HG02678 (cell line): ENCODE results near the gene SSC4D.
"Not testable (repeated sequence)": the region's sequence is repeated elsewhere in the genome, so short reads cannot be mapped to it uniquely, and the experiment has no call there.

Source experiments
- ATAC-seq: cut with Tn5 transposase; IDR thresholded peaks from one replicate; pipeline ENCODE4 v1.9.1; 2021; ENCODE audit warnings: mild to moderate bottlenecking, moderate library complexity; ENCODE audit not compliant: unreplicated experiment

SSC4D gene

GRCh38 chr7:76423666-76424412 is 14.3 kb upstream of the SSC4D start:
- no peak for ATAC-seq

DNA sequence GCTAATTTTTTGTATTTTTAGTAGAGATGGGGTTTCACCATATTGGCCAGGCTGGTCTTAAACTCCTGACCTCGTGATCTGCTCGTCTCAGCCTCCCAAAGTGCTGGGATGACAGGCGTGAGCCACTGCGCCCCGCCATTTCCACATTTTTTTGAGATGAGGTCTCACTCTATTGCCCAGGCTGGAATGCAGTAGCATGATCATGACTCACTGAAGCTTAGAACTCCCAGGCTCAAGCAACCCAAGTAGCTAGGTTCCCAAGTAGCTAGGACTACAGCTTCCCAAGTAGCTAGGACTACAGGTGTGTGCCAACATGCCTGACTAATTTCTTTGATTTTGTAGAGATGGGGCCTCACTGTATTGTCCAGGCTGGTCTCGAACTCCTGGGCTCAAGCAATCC is 11.6 kb upstream of the SSC4D start:
- ATAC-seq = not testable (repeated sequence)

DNA sequence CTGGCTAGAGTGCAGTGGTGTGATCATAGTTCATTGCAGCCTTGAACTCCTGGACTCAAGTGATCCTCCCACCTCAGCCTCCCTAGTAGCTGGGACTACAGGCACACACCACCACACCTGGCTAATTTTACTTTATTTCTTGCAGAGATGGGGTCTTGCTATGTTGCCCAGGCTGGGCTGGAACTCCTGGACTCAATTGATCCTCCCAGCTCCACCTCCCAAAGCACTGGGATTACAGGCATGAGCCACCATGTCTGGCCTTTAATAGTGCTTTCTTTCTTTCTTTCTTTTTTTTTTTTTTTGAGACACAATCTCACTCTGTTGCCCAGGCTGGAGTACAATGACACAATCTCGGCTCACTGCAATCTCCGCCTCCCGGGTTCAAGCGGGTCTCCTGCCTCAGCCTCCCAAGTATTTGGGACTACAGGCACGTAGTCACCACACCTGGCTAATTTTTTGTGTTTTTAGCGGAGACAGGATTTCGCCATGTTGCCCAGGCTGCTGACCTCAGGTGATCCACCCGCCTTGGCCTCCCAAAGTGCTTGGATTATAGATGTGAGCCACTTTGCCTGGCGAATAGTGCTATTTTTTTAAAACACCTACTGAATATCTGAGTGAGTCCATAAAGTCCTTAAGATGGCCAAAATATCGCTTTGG is 8.3 kb upstream of the SSC4D start:
- not testable (repeated sequence) for ATAC-seq

DNA sequence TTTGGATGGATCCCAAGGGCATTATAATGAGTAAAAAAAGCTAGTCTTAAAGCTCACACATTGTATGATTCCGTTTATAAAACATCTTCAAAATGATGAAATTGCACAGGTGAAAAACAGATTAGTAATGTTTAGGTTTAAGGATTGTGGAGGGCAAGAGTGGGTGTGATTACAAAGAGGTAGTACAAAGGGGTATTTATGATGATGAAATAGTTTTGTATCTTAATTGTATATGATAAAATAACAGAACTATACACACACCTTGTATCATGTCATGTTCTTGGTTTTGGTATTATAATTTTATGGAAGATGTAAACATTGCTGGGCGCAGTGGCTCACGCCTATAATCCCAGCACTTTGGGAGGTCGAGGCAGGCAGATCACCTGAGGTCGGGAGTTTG is 2.8 kb upstream of the SSC4D start:
- ATAC-seq = no peak

DNA sequence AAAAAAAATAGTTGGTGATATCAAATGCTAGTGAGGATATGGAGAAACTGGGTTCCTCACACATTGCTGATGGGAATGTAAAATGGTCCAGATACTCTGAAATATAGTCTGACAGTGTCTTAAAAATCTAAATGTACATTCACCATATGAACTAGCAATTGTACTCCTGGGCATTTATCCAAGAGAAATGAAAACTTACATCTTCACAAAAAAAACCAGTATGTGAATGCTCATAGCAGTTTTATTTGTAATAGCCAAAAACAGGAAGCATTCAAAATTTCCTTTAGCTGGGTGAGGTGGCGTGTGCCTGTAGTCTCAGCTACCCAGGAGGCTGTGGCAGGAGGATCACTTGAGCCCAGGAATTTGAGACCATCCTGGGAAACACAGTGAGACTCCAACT is 2.1 kb upstream of the SSC4D start:
- ATAC-seq = no peak

DNA sequence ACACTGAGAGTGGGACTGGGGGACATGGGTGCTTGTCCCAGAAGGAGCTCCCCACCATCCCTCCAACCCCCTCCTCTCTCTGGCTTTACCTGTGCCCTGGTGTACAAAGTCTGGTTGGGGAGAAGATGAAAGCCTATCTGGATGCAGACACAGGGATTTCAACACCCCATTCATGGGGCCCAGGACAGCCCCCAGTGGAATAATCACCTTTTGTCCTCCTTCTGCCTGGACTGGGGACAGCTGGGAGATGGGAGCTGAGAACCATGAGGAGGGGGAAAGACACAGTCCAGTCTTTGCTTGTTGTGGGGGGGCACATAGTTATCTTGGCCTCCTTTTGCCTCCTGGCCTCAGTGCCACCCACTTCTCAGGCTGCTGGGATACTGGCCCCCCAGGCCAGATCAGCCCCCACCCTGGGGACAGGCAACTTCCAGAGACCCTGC is 1.4 kb downstream of the SSC4D start:
- no peak for ATAC-seq

DNA sequence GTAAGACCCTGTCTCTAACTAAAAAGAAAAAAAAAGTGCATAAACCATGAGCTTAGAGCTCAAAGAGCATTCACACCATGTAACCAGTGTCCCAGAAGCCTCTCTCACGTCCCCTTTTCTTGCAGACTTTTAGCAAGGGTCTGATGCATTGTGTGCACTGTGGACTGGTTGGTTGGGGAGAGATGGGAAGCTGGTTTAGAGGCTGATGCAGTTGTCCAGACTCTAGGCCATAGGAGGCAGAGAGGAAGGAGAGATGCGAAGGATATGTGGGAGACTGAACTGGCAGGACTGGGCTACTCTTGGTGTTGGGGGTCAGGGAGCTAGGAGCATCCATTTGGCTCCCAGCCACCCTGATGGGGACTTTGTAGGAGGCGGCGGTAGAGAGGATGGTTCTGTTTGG is 1.8 kb downstream of the SSC4D start:
- no peak for ATAC-seq

DNA sequence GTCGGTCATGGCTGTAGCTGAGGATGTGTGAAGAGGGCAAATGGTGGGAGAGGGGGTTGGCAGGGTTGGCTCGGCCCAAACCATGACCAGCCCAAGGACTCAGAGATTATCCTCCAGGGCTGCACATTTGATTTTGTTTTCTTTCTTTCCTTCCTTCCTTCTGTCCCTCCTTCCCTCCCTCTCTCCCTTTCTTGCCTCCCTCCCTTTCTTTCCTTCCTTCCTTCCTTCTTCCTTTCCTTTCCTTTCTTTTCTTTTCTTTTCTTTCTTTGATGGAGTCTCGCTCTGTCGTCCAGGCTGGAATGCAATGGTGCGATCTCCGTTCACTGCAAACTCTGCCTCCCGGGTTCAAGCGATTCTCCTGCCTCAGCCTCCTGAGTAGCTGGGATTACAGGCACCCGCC is 3.8 kb downstream of the SSC4D start:
- ATAC-seq = no peak

- no peak for ATAC-seq
Measured at GRCh38 chr7:76403780-76404494, 5.6 kb downstream of the SSC4D start.

DNA sequence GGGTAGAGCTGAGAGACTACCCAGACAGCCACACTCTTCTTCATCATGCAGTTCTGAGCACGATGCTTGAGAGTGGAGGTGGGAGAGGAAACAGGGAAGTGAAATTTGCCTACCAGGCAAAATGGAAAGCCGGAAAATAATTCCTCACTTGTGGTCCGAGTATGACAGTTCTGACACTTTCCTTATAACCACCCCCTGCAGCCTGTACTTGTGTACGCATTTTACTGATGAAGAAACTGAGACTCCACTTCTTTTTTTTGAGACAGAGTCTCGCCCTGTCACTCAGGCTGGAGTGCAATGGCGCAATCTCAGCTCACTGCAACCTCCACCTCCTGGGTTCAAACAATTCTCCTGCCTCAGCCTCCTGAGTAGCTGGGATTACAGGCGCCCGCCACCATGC is 6.4 kb downstream of the SSC4D start:
- ATAC-seq = not testable (repeated sequence)

- ATAC-seq = no peak
Measured at GRCh38 chr7:76400248-76400647, 9.2 kb downstream of the SSC4D start.

DNA sequence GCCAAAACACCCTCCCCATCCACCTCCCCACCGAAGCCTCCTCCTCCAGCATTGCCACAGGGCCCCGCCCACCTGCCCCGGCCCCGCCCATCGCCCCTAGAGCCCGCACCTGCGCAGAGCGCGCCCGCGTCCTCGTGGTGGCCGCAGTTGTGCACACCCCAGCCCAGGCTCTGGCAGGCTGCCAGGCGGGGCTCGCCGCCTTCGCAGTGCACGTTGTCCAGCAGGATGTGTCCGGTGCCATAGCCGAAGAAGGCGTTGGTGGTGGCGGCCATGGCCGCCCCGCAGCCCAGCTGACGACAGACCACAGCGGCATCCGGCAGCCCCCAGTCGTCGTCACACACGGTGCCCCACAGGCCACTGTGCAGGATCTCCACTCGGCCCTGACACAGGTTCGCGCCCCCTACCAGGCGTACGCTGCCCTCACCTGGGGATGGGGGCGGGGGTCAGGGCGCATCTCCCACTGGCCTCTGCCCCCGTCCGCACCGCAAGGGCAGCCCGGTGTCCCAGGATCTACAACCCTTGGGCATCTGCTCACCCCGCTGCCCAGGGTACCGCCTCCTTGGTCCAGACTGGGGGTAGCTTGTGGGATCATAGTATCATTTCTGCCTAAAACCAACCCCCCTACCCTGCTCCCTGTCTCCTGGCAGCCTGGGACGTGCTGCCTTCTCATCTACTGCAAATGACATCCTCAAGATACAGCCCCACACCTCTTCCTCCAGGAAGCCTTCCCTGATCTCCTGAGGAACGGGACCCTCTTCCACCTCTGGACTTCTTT is 11.9 kb downstream of the SSC4D start:
- ATAC-seq = peak; percentile 30

DNA sequence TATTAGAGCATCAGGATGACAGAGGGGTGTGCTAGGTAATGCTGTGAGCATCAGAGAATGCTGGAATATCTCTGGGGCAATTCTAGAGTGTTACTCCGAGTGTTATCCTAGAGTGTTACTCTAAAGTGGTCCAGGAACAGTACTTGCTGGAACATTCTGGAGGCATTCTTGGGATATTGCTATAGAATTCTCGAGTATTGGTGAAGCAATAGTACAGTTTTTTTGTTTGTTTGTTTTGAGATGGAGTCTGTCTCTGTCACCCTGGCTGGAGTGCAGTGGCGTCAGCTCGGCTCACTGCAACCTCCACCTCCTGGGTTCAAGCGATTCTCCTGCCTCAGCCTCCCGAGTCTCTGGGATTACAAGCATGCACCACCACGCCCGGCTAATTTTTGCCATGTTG is 12.6 kb downstream of the SSC4D start:
- no peak for ATAC-seq

DNA sequence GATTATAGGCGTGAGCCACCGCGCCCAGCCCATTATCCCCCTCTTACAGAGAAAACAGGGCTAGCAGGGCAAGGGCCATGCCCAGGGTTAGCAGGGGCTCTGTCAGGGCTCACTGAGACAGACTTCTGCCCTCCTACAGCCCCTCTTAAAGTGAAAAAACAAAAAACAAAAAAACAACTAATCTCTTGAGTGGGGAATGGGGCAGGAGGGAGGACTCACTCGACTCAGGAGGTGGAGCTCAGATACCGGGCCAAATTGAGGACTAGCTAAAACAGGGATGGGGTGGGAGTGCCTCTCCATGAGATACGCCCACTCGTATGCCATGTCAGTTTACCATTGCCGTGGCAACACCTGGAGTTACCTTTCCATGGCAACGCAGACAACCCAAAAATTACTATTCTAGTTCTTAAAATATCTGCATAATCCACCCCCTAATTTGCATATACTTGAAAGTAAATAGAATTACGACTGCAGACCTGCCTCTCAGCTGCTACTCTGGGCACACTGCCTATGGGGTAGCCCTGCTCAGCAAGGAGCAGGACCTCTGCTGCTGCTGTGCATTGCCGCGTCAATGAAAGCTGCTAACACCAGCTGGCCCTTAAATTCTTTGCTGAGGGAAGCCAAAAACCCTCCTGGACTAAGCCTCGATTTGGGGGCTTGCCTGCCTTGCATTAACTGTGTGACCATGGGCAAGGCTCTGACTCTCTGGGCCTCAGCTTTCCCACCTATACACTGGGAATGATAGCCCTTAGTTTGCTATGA is 13.4 kb downstream of the SSC4D start:
- no peak for ATAC-seq

- not testable (repeated sequence) for ATAC-seq
Measured at GRCh38 chr7:76395605-76395964, 13.9 kb downstream of the SSC4D start.

GRCh38 chr7:76394957-76395356 is 14.5 kb downstream of the SSC4D start:
- no peak for ATAC-seq

DNA sequence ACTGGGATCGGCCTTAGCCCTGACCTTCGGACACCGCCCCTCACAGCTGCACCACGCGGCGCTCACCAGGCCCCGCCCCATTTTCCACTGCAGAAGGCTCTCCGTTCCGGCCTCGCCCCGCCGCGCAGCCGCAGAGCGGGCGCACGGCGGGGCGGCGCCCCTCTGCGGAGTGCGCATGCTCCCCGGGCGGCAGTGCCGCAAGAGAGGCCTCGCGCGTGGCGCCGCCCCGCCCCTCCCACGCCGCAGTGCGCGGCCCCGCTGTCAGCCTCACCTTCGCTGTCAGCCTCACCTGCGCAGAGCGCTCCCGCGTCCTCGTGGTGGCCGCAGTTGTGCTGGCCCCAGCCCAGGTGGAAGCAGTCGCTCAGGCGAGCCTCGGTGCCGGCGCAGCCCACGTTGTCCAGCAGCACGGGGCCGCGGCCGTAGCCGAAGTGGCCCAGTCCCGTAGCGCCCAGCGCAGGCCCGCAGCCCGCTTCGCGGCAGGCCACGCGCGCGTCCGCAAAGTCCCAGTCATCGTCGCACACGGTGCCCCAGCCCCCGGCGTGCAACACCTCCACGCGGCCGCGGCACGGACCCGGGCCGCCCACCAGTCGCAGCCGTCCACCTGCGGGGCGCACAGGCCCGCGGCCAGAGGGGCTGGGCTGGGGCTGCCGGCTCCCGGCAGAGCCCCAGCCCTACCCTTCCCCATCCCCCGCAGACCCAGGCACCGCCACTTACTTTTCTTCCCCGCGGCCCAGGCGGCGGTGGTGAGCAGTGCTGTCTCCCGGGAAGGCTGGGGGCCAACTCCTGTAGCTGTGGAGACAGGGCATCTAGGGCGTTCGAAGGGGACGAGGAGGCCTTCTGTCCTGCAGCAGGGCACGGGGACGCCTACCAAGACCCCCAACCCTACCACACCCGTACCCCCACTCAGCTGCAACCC is 16.1 kb downstream of the SSC4D start:
- peak; percentile 86 for ATAC-seq

DNA sequence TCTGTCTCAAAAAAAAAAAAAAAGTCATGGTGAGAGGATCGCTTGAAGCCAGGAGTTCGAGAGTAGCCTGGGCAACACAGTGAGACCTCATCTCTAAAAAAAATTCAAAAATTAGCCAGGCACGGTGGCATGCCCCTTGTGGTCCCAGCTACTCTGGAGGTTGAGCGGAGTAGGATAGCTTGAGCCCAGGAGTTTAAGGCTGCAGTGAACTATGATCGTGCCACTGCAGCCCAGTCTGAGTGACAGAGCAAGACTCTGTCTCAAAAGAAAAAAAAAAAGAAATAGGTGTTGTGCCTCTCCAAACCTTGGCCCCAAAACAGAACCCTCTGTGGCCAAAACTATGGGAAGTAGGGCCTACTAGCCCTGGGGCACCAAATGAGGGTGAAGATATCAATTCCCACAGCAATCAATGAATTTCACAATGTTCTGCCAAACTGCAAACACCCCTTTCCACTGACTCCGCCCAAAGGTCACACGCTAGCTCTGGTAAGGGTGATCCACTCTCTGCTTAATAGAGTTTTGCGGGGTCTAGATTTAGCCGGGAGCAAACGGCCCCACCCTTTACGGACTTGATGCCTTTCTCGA is 16.9 kb downstream of the SSC4D start:
- no peak for ATAC-seq

- no peak for ATAC-seq
Measured at GRCh38 chr7:76390092-76390491, 19.4 kb downstream of the SSC4D start.
